PC-3 (cell line): ENCODE data around the gene ARSG. TPM values are rescaled to one million over a fixed set of nuclear protein-coding genes. Genes with fewer than 3 reads are reported as not detected.

Experiments used
- ATAC-seq: fragments of 200-7000 bp; cut with Tn5 transposase; 2 replicates; pipeline ENCODE4 v1.9.1; 2020; ENCODE audit warnings: mild to moderate bottlenecking, moderate library complexity
- BruUV-seq: library from RNA; stranded (reverse); fragments of 400-500 nt; replicated peaks from 2 replicates; lab custom pipeline; 2021; lab: Mats Ljungman, UMichigan
- CTCF ChIA-PET: fragments of 300-600 bp; sonication (Branson Sonifier 250); formaldehyde crosslinking; loops from one replicate; lab custom pipeline; 2022; ENCODE audit warnings: antibody characterized with exemption; lab: Charles Lee
- POLR2A ChIA-PET: fragments of 300-600 bp; sonication (Branson Sonifier 250); formaldehyde crosslinking; loops from one replicate; lab custom pipeline; 2022; ENCODE audit warnings: antibody characterized with exemption; ENCODE audit not compliant: unreplicated experiment; lab: Charles Lee
- DNase-seq: peaks from one replicate; pipeline ENCODE4 v3.0.0-alpha.2; 2015
- H2AFZ ChIP-seq: fragments of 300-600 bp; sonication (generic); 2 replicates; pipeline ENCODE4 v1.6.0; 2016; ENCODE audit warnings: antibody characterized with exemption, low read length
- H3F3A ChIP-seq: fragments of 300-600 bp; sonication (generic); one replicate; pipeline ENCODE4 v1.6.0; 2017; ENCODE audit warnings: antibody characterized with exemption, low read length, control low read depth, mild to moderate bottlenecking; ENCODE audit not compliant: unreplicated experiment
- H3K27ac ChIP-seq: fragments of 300-600 bp; sonication (generic); 2 replicates; pipeline ENCODE4 v1.5.1; 2016; ENCODE audit warnings: mild to moderate bottlenecking, low read length
- H3K27me3 ChIP-seq: fragments of 300-600 bp; sonication (generic); 2 replicates; pipeline ENCODE4 v1.6.1; 2016; ENCODE audit warnings: low read length, mixed read lengths
- H3K36me3 ChIP-seq: fragments of 300-600 bp; sonication (generic); 2 replicates; pipeline ENCODE4 v1.6.1; 2016; ENCODE audit warnings: low read depth, mixed run types, low read length, mixed read lengths
- H3K4me1 ChIP-seq: fragments of 300-600 bp; sonication (generic); 2 replicates; pipeline ENCODE4 v1.5.1; 2016; ENCODE audit warnings: low read length; ENCODE audit not compliant: insufficient read depth
- H3K4me2 ChIP-seq: fragments of 300-600 bp; sonication (generic); 2 replicates; pipeline ENCODE4 v1.6.0; 2016; ENCODE audit warnings: low read length
- H3K4me3 ChIP-seq: fragments of 300-600 bp; sonication (generic); 2 replicates; pipeline ENCODE4 v1.5.1; 2016; ENCODE audit warnings: mild to moderate bottlenecking, low read length, mixed read lengths
- H3K79me2 ChIP-seq: fragments of 300-600 bp; sonication (generic); 2 replicates; pipeline ENCODE4 v1.6.1; 2017; ENCODE audit warnings: low read length, mixed read lengths
- H3K9ac ChIP-seq: fragments of 300-600 bp; sonication (generic); 2 replicates; pipeline ENCODE4 v1.6.0; 2016; ENCODE audit warnings: mild to moderate bottlenecking, low read length
- H3K9me2 ChIP-seq: fragments of 300-600 bp; sonication (generic); replicated peaks from 2 replicates; pipeline ENCODE4 v1.6.1; 2016; ENCODE audit warnings: mixed run types, low read length, mixed read lengths
- H3K9me3 ChIP-seq: fragments of 300-600 bp; sonication (generic); 2 replicates; pipeline ENCODE4 v1.6.1; 2016; ENCODE audit warnings: low read length, mixed read lengths
- H4K20me1 ChIP-seq: fragments of 300-600 bp; sonication (generic); 2 replicates; pipeline ENCODE4 v1.6.1; 2016; ENCODE audit warnings: low read length, mixed read lengths
- EZH2 ChIP-seq: fragments of 300-600 bp; sonication (generic); IDR thresholded peaks from one replicate; pipeline ENCODE4 v1.6.1; 2017; ENCODE audit warnings: antibody characterized with exemption, mild to moderate bottlenecking, low read length; ENCODE audit not compliant: unreplicated experiment
- EZH2phosphoT487 ChIP-seq: fragments of 300-600 bp; sonication (generic); IDR thresholded peaks from 2 replicates; pipeline ENCODE4 v1.6.1; 2018; ENCODE audit warnings: mild to moderate bottlenecking, antibody characterized with exemption, low read length, borderline replicate concordance
- intact Hi-C: fragments of 100-400 bp; cut with micrococcal nuclease; formaldehyde crosslinking; loops from 2 replicates; pipeline ENCODE4 v1.9.0; 2023
- total RNA-seq: library from RNA; depleted of rRNA; stranded (reverse); fragments of >200 nt; gene quantifications from 2 replicates; pipeline ENCODE4 v1.2.3, GENCODE V29; 2014
- TF ChIP-seq, protein P1 (sequence below): fragments of 300-600 bp; sonication (generic); conservative IDR thresholded peaks from 2 replicates; pipeline ENCODE4 v1.5.1; 2017; ENCODE audit warnings: antibody characterized with exemption, low read depth, mild to moderate bottlenecking, low read length

Gene ARSG
- total RNA-seq, 1 experiment from 2014 or later = 2.1 TPM

DNA sequence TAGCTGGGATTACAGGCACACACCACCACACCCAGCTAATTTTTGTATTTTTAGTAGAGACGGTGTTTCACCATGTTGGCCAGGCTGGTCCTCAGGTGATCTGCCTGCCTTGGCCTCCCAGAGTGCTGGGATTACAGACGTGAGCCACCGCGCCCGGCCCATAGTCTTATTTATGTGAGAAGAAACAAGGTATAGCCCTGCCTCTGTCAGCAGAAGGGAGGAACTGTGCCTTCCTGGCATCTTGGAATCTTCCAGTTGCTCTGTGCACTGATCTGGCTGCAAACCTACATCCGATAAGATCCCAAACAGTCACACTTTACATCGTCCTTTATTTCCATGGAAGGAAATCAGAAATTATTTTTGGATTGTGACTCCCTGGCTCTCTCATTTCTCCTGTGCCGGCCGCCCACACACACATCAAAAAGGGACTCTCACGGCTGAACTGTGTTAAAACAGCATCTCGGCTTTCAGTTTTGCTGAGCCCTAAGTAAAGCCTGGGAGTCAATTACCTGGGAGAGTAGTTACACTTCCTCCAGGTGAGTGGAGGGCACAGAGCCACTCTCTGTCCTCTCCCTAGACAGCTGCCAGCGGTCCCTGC, 142.7 kb downstream of the ARSG start:
- H4K20me1 ChIP-seq = no peaks in the 10 kb centered on the region
- H3K9ac ChIP-seq = no peak overlapping the region
- no peaks in the 10 kb centered on the region for H3K9me3 ChIP-seq
- H3K4me2 ChIP-seq = no peak overlapping the region
- H3K36me3 ChIP-seq = no peaks in the 10 kb centered on the region
- BruUV-seq = no TSS peak
- no peak for DNase-seq
- no peaks in the 10 kb centered on the region for H3K9me2 ChIP-seq
- POLR2A ChIA-PET = no interaction called here
- H3F3A ChIP-seq = no peaks in the 10 kb centered on the region
- no peak overlapping the region for H2AFZ ChIP-seq
- peaks cover 10% of the 10 kb centered on the region for H3K4me1 ChIP-seq
- no peaks in the 10 kb centered on the region for H3K27me3 ChIP-seq
- no peaks in the 10 kb centered on the region for H3K79me2 ChIP-seq
- no peak for ATAC-seq
- CTCF ChIA-PET = interaction anchor here (0.5 kb wide), 1 partner anchor 1546 kb away, joined by 3 read pairs; no protein-coding TSS in a partner anchor
- TF ChIP-seq, protein P1, sequence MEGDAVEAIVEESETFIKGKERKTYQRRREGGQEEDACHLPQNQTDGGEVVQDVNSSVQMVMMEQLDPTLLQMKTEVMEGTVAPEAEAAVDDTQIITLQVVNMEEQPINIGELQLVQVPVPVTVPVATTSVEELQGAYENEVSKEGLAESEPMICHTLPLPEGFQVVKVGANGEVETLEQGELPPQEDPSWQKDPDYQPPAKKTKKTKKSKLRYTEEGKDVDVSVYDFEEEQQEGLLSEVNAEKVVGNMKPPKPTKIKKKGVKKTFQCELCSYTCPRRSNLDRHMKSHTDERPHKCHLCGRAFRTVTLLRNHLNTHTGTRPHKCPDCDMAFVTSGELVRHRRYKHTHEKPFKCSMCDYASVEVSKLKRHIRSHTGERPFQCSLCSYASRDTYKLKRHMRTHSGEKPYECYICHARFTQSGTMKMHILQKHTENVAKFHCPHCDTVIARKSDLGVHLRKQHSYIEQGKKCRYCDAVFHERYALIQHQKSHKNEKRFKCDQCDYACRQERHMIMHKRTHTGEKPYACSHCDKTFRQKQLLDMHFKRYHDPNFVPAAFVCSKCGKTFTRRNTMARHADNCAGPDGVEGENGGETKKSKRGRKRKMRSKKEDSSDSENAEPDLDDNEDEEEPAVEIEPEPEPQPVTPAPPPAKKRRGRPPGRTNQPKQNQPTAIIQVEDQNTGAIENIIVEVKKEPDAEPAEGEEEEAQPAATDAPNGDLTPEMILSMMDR = no peak
- TF ChIP-seq EZH2phosphoT487 = no peak
- TF ChIP-seq EZH2 = no peak
- intact Hi-C loops = no loop called here
- no peak overlapping the region for H3K4me3 ChIP-seq
- H3K27ac ChIP-seq = no peak overlapping the region

DNA sequence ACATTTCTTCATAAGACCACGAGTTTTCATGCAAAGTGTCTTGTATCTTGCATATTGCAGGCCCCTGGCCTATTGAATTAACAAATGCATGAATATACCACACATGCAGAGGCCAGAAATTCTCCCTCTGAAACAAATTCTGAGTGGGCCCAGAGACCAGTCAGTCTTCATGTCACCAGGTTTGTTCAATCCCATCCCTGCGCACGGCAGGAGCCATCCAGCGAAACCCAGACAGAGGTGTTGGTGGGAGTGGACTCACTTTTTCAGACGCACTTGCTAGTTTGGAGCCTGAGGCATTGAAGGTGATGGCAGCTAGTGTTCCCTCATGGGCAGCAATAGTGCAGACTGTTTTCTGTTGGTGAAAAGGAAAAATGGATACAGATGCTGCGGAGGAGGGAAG, 144.1 kb downstream of the ARSG start:
- intact Hi-C loops = no loop called here
- no TSS peak for BruUV-seq
- Histone ChIP-seq H4K20me1 (no peaks in the 10 kb centered on the region), H3K4me1 (peaks cover 10% of the 10 kb centered on the region), H3K4me3 (no peak overlapping the region), H3F3A (no peaks in the 10 kb centered on the region), H3K4me2 (no peak overlapping the region), H3K79me2 (no peaks in the 10 kb centered on the region), H3K9ac (no peak overlapping the region), H3K27ac (no peak overlapping the region), H2AFZ (no peak overlapping the region), H3K9me2 (no peaks in the 10 kb centered on the region), H3K9me3 (no peaks in the 10 kb centered on the region), H3K36me3 (no peaks in the 10 kb centered on the region), H3K27me3 (no peaks in the 10 kb centered on the region)
- CTCF ChIA-PET = interaction anchor here (0.5 to 3.1 kb wide), 3 partner anchors 22 to 973 kb away, joined by 3 to 13 read pairs (median 6); partner anchors contain the start of gene WIPI1
- TF ChIP-seq EZH2phosphoT487 (no peak), EZH2 (no peak)
- TF ChIP-seq, protein P1 = no peak
- ATAC-seq (no peak), DNase-seq (no peak)
- POLR2A ChIA-PET = no interaction called here
